Stimulated activated CD8-positive, alpha-beta memory T cell treated with anti-CD3 and anti-CD28 coated beads, Interleukin-4, amount 100 ng/mL, for 24 hours (primary cell): ENCODE results near the gene FHIT.

Experiments
- DNase-seq: peaks from one replicate; pipeline ENCODE4 v3.0.0-alpha.2; 2020; ENCODE audit warnings: low read depth

Gene FHIT

DNA sequence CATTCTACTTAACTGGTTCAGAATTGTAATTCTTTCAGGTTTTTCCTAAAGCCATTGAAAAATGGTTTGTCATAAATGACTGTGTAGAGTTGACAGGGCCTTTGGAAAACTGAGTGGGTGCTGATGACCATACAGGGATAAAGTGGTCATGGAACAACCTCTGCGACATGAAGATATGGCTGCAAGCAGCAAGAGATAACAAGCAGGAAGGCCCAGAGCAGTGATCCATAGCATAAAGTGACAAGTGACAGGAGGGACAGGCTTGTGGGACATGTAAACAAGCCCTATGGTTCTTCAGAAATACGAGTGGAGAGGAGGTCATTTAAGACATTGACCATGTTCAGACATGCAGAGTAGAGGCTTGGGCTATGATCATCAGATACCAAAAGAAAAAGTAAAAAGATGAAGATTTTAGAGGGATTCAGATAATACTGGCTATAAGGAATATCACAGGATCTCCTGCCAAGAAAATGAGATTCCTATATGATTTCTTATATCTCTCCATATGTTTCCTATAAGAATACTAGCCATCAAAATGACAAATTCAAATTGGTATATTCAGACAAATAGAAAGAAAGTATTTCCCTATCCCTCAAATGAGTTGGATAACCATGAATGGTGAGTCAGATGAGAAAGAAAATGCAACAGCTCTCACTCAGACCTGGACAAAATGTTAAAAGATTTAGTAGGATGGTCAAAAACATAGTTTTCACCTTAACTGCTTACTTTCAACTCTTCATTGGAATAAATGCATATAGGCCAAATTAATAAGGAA is 1373.8 kb downstream of the FHIT start:
- DNase-seq, result no peak

GRCh38 chr3:59876533-59877062 is 1374.7 kb downstream of the FHIT start:
- no peak for DNase-seq

DNA sequence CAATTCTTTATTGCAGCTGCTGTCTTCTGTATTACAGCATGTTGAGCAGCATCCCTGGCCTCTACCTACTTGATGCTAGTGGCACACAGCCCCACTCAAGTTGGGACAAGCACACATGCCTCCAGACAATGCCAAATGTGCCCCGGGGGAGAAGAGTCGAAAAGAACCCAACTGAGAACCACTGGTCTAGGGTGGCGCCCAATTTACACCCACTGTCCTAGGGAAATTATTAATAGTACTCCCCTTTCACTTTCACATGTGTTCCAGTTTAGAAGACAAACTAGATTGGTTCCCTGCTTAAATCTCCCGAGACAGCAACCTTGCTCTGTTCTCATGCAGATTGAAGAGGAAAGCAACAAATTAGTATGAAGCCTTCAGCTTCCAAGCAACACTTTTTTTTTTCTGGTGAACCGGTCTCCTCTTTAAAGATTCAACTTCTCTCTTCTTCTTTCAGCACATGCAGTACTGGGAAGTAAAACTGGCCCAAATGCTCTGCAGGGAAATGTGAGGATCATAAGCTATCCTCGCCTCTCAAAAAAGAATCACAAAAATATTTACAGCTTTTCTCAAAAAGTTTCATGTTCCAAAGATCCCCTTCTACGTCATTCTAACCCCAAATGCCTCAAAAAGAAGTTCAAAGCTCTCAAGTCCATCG is 1377.5 kb downstream of the FHIT start:
- no peak for DNase-seq

DNA sequence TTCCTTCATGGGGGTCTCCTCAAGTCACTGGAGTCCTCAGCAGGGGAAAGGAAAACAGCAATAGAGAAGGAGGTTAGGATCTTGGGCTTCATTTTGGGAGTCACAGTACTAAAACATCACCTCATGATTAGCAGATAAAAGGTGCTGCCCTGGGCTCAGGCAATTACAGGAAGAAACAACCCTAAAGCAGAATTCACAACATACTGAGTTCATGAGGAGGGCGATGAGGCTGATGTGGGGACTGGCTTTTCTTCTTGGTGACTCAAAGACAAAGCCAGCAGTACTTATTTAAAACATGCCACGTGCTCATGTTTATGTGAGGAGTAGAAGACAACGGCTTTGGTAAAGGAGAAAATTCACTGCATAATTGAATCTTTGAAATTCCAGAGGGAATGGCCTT is 1379.1 kb downstream of the FHIT start:
- no peak for DNase-seq

DNA sequence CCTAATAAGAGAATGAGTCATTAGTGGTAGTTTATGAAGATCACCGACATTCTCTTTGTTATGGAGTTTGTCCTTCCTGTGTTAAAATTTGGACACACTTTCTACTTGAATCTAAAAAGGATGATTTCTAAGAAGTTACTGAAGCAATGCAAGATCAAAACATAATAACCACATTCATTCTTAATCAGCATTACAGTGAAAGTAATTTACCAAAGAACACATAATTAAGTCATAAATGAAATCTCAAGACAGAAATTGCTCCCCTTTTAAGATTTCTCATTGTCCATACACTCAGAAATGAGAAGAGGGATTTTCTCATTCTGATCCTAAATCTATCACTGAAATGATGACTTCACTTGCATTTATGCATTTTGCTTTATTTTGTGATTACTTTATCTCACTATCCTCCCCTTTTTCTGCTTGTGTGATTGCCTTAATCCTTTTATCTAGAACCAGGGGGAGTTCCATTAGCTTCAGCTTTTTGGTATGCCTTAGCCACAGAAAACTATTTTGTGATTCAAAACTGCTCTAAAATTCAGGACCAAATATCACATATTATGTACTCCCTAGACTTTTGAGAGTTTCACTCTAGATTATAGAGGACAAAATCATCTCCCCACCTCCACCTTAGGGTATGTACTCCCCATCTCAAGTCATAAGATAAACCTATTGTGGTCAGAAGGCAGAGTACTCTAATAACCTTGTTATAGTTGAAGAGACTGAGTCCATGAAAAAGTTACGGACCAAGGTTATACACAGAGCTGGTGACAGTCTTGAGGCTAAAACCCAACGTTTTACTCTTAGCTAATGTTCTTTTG is 1383.9 kb downstream of the FHIT start:
- no peak for DNase-seq

GRCh38 chr3:59866076-59866475 is 1385.2 kb downstream of the FHIT start:
- DNase-seq, result no peak

- no peak for DNase-seq
Measured at GRCh38 chr3:59865351-59865750, 1385.9 kb downstream of the FHIT start.

DNA sequence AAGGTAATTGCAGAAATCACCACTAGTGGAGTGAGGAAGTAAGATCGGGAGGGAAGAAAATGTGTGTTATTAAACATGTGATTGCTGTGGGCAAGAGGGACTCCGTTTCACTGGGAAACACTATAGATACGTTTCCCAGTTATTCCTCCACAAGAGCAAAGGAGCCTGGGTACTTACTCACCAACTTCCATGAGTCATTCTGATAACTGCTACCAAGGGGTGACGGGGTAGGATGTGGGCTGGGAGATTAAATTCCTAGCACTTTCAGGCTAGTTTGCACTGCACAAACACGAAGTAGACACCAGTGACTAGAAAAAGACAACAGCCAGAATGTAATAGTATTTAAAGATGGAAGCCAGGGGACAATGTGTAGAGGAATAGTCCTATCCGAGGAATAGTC is 1388.6 kb downstream of the FHIT start:
- DNase-seq, result no peak

DNA sequence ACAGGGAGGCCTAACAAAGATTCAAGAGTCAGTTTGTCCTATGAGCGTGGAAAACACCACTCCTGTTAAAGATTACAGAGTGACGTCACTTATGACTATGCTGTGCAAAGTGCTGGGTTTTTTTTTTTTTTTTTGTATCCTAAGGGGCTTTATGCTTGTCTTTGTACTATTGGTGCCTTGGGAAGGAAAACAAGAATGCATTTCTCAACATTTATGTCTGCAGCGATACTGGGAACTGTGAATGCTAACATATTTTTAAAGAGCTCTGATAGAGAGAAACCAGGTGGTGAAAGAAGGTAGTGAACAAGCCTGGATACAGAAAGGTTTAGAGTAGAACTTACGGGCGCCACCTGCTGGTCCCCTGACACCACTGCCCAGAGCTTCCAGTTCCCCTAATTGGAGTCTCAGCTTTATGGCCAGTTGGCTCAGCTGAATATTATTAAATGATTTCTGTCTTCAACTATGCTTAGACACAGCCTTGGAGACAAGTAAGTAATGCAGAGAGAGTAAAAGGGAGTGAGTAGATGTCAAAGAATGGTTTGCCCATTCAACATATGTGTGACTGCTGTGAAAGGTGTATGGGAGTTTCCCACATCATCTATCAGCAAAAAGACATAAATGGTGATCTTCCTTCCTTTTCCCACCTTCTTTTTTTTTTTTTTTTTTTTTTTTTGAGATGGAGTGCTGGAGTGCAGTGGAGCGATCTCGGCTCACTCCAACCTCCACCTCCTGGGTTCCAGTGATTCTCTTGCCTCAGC is 1393.5 kb downstream of the FHIT start:
- DNase-seq, result peak; percentile 64

- no peak for DNase-seq
Measured at GRCh38 chr3:59856934-59857460, 1394.3 kb downstream of the FHIT start.

DNA sequence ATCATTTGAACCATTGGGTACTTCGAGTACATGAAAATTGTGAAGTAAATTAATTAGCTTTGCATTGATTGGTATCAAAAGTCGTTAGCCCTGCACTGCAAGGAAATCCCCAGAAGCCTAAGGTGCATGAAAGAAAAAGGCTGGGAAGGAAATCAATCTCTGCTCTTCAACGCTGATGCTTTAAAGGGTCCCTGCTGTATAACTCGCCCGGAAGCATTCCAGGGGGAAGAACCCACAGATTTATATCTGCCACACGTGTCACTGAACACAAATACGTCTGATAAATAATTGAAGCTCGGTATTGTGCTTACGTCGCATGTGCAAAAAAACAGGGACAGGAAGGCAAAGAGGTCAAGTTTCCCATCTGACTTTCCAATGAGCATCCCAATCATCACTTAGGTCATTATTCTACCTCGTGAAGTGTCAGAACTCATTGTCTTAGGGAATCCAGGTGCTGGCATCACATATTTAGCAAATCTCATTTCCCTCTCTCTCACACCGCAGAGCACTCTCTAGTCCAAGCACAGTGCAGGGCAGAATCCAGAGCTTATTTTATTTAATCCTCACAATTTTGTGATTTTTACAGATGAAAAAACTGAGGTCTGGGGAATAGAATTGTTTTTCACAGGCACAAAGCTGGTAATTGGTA is 1397.1 kb downstream of the FHIT start:
- no peak for DNase-seq

GRCh38 chr3:59850417-59850816 is 1400.8 kb downstream of the FHIT start:
- DNase-seq, result no peak

- DNase-seq, result no peak
Measured at GRCh38 chr3:59845386-59845785, 1405.9 kb downstream of the FHIT start.

DNA sequence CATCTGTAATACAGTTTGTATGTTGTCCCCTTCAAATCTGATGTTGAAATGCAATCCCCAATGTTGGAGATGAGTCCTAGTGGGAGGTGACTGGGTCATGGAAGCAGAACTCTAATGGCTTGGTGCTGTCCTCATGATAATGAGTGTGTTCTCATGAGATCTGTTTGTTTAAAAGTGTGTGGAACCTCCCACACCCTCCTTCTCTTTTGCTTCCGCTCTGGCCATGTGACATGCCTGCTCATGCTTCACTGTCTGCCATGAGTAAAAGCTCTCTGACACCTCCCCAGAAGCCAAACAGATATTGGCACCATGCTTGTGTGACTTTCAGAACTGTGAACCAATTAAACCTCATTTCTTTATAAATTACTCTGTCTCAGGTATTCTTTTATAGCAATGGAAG is 1407.4 kb downstream of the FHIT start:
- DNase-seq, result no peak

GRCh38 chr3:59839810-59840515 is 1411.3 kb downstream of the FHIT start:
- DNase-seq, result no peak

- no peak for DNase-seq
Measured at GRCh38 chr3:59839283-59839682, 1412.0 kb downstream of the FHIT start.

DNA sequence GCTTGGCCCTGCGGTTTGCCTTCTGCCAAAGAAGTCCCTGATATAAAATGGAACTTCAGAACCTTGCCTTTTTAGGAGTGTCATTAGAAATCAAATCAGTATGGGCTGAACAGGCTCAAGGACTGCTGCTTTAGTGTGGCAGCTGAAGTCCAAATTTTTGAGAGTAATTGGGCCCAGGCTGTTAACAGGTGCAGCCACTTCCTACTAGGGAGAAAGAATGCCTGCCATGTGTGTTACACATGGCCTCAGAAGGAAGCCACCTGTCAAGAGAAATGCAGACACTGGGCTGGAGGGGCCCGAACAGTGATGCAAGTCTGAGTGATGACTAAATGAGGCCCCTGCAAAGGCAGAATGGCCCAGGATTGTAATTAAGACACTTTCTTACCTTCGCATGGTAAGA is 1414.7 kb downstream of the FHIT start:
- no peak for DNase-seq

DNA sequence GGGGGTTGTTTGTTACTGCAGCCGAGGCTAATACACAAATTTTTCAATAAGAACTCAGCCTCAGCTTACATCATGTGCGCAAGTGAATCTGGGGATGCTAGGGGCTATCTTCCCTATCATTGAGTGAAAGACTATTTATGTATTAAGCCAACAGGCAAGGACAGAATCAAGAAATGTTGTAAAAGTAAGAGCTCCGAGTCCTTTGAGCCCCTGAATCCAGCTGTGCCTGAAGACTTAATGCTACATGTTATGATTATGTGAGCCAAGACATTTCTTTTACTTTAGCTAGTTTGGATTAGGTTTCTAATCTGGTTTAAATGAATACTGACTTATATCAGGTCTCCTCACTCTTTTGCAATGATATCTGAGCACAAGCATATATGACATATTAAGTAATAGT is 1418.5 kb downstream of the FHIT start:
- no peak for DNase-seq

GRCh38 chr3:59832241-59832640 is 1419.0 kb downstream of the FHIT start:
- no peak for DNase-seq

GRCh38 chr3:59831394-59831793 is 1419.9 kb downstream of the FHIT start:
- no peak for DNase-seq

GRCh38 chr3:59829527-59829926 is 1421.7 kb downstream of the FHIT start:
- no peak for DNase-seq
